HepG2 (cell line): ENCODE measurements around the gene CCDC14. TPM values are rescaled to one million over a fixed set of nuclear protein-coding genes. Genes with fewer than 3 reads are reported as not detected.

Source experiments
- ATAC-seq: fragments of 200-7000 bp; cut with Tn5 transposase; 3 replicates; pipeline ENCODE4 v1.9.1; 2020; ENCODE audit warnings: mild to moderate bottlenecking, moderate library complexity
- BruUV-seq: library from RNA; stranded (reverse); fragments of 400-500 nt; replicated peaks from 2 replicates; lab custom pipeline; 2021; lab: Mats Ljungman, UMichigan
- CTCF ChIA-PET: fragments of 300-600 bp; formaldehyde crosslinking; extraction: SDS; loops from one replicate; lab custom pipeline; 2021; ENCODE audit warnings: low total read pairs, inconsistent platforms, low intra/inter-chr PET ratio; lab: Yijun Ruan, JAX
- POLR2A ChIA-PET: fragments of 350-600 bp; sonication (Branson Sonifier 250); formaldehyde crosslinking; loops from one replicate; lab custom pipeline; 2020; ENCODE audit warnings: antibody characterized with exemption, inconsistent platforms; lab: Yijun Ruan, JAX
- DNase-seq: peaks from one replicate; pipeline ENCODE4 v3.0.0-alpha.2; 2015; ENCODE audit warnings: low spot score
- FAIRE-seq: peaks from 3 replicates; lab custom pipeline; 2011; peaks lifted over from hg19 to GRCh38; lab: Jason Lieb, UNC
- H2AFZ ChIP-seq: one replicate; pipeline ENCODE4 v1.6.1; 2011; ENCODE audit warnings: low read length, inconsistent platforms
- H3K27ac ChIP-seq: fragments of 300-600 bp; 3 replicates; pipeline ENCODE4 v1.8.0; 2011; ENCODE audit warnings: mixed run types, mild to moderate bottlenecking, mixed read lengths, low read length, inconsistent platforms; ENCODE audit not compliant: insufficient read depth; ENCODE audit errors: extremely low read length
- H3K27me3 ChIP-seq, 2 experiments: fragments of 200-600 bp in 1 of 2; 2 replicates in 1 of 2; 3 replicates in 1 of 2; pipeline versions ENCODE4 v1.6.0 to v1.8.0; 2011; ENCODE audit warnings: low read length in 2 of 2, mild to moderate bottlenecking in 2 of 2, moderate library complexity in 2 of 2, inconsistent platforms in 1 of 2; ENCODE audit not compliant: insufficient read depth in 2 of 2, control insufficient read depth in 1 of 2
- H3K36me3 ChIP-seq, 2 experiments: fragments of 200-600 bp in 1 of 2; replicated peaks in 1 of 2; 2 replicates in 1 of 2; 3 replicates in 1 of 2; pipeline versions ENCODE4 v1.5.1 to v1.8.0; 2011; ENCODE audit warnings: low read length in 2 of 2, inconsistent platforms in 1 of 2; ENCODE audit not compliant: insufficient read depth in 2 of 2, control insufficient read depth in 1 of 2
- H3K4me1 ChIP-seq: 2 replicates; pipeline ENCODE4 v1.5.1; 2012; ENCODE audit warnings: low read length, inconsistent platforms; ENCODE audit not compliant: insufficient read depth
- H3K4me2 ChIP-seq: 2 replicates; pipeline ENCODE4 v1.6.0; 2011; ENCODE audit warnings: low read depth, low read length, inconsistent platforms
- H3K4me3 ChIP-seq, 3 experiments: fragments of 200-600 bp in 1 of 3; sonication (generic), shearing (Covaris generic) in 1 of 3; replicated peaks in 1 of 3; 2 replicates each; pipeline ENCODE4 v1.5.1; 2011 to 2016; ENCODE audit warnings: low read length in 3 of 3, inconsistent platforms in 2 of 3, low read depth in 2 of 3, mild to moderate bottlenecking in 2 of 3, control low read depth in 1 of 3, mixed read lengths in 1 of 3; ENCODE audit not compliant: insufficient read depth in 1 of 3
- H3K79me2 ChIP-seq: one replicate; pipeline ENCODE4 v1.6.1; 2011; ENCODE audit warnings: low read length, inconsistent platforms; ENCODE audit not compliant: insufficient read depth
- H3K9ac ChIP-seq: 2 replicates; pipeline ENCODE4 v1.6.0; 2011; ENCODE audit warnings: mild to moderate bottlenecking, low read depth, low read length, inconsistent platforms; ENCODE audit not compliant: insufficient read depth
- H3K9me3 ChIP-seq: 2 replicates; pipeline ENCODE4 v1.5.1; 2012; ENCODE audit warnings: mild to moderate bottlenecking, low read length
- H4K20me1 ChIP-seq: 2 replicates; pipeline ENCODE4 v1.6.0; 2011; ENCODE audit warnings: inconsistent platforms, mild to moderate bottlenecking, low read length, moderate library complexity; ENCODE audit not compliant: insufficient read depth
- FOXK2 ChIP-seq: fragments of 450-650 bp; IDR thresholded peaks from 2 replicates; pipeline ENCODE4 v1.6.1; 2016
- GATAD1 ChIP-seq: IDR thresholded peaks from 2 replicates; pipeline ENCODE4 v1.6.1; 2016; ENCODE audit warnings: missing genetic modification reagents, missing compliant biosample characterization
- HDAC2 ChIP-seq: sonication (generic); formaldehyde crosslinking; IDR thresholded peaks from 2 replicates; pipeline ENCODE4 v1.4.0; 2020; ENCODE audit warnings: missing genetic modification reagents
- IKZF4 ChIP-seq: sonication (generic); formaldehyde crosslinking; IDR thresholded peaks from 2 replicates; pipeline ENCODE4 v1.5.1; 2020; ENCODE audit warnings: borderline replicate concordance, mild to moderate bottlenecking, low read depth, missing genetic modification reagents; ENCODE audit errors: not compliant biosample characterization
- WGBS: methylation state at CpG from one replicate; pipeline ENCODE4 v1.1.6; 2017; ENCODE audit warnings: low lambda C conversion rate; 5-methylcytosine and 5-hydroxymethylcytosine counted together
- in situ Hi-C: cut with HindIII; loops from 2 replicates; pipeline ENCODE4 v1.10.0; 2017; ENCODE audit warnings: low pct_unique_long_range_greater_than_20kb; ENCODE audit not compliant: extremely low pct_ligation_motif_present
- intact Hi-C: fragments of 100-400 bp; cut with micrococcal nuclease; formaldehyde crosslinking; loops from one replicate; pipeline ENCODE4 v1.10.0; 2022; ENCODE audit not compliant: unreplicated experiment
- polyA plus RNA-seq, 8 experiments: library from polyadenylated mRNA; depleted of rRNA in 3 of 8; stranded (reverse) in 7 of 8; unstranded in 1 of 8; fragments of >200 nt; fragmentation: Illumina TruSeq in 4 of 8; extraction: Trizol in 4 of 8; gene quantifications; 2 replicates each; pipeline versions ENCODE4 v1.2.1 to v1.2.3, GENCODE V29; 2011 to 2016; ENCODE audit warnings: low read depth in 4 of 8, missing spikeins in 1 of 8, mixed read lengths in 1 of 8; ENCODE audit not compliant: insufficient read depth in 1 of 8
- total RNA-seq, 5 experiments: library from RNA; depleted of rRNA; stranded (reverse); fragments of >200 nt; fragmentation: Illumina TruSeq; extraction: Trizol; gene quantifications; 2 replicates each; pipeline ENCODE4 v1.2.3, GENCODE V29; 2016; ENCODE audit warnings: low read depth in 1 of 5
- TF ChIP-seq, protein P1 (sequence below), 2 experiments: sonication (generic) in 1 of 2; formaldehyde crosslinking in 1 of 2; IDR thresholded peaks; 2 replicates each; pipeline versions ENCODE4 v1.4.0 to v1.6.1; 2016 to 2020; ENCODE audit warnings: borderline replicate concordance in 1 of 2, low read depth in 1 of 2, mild to moderate bottlenecking in 1 of 2, missing genetic modification reagents in 1 of 2
- TF ChIP-seq, protein P2 (sequence below): IDR thresholded peaks from 2 replicates; pipeline ENCODE4 v1.6.1; 2016; ENCODE audit warnings: mild to moderate bottlenecking, missing biosample characterization, missing genetic modification reagents
- TF ChIP-seq, protein P3 (sequence below): sonication (generic); formaldehyde crosslinking; IDR thresholded peaks from 2 replicates; pipeline ENCODE4 v1.4.0; 2020; ENCODE audit warnings: missing genetic modification reagents
- TF ChIP-seq, protein P4 (sequence below): sonication (generic); formaldehyde crosslinking; IDR thresholded peaks from 2 replicates; pipeline ENCODE4 v1.8.0; 2022; ENCODE audit warnings: missing genetic modification reagents, mild to moderate bottlenecking, borderline replicate concordance
- TF ChIP-seq, protein P5 (sequence below): sonication (generic); formaldehyde crosslinking; IDR thresholded peaks from 2 replicates; pipeline ENCODE4 v1.8.1; 2023; ENCODE audit warnings: mild to moderate bottlenecking, missing genetic modification reagents

Gene CCDC14
- total and polyA plus RNA-seq, 2 of the 13 experiments (the other 11 are each of a cell fraction or from before 2014, with no cell fraction given) = 48.7 to 49.0 TPM

DNA sequence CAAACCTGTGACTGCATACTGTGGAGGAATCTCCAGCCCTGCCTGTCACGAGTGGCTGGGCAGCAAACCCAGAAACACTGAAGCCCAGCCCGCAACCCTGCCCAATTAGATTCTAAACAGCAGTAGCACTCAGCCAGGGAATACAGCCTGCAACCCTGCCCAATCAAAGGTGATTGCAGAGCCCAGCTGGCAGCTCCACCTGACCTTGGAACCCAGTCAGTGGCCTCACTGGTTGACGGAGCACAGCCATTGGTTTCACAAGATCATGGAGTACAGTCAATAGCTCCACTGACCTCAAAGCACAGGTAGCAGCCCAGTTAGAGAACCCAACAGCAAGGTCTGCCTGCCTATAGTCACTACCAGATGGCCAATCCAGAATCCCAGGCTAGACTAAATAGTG, 41.7 kb downstream of the CCDC14 start (continued):
- TF ChIP-seq, protein P1, sequence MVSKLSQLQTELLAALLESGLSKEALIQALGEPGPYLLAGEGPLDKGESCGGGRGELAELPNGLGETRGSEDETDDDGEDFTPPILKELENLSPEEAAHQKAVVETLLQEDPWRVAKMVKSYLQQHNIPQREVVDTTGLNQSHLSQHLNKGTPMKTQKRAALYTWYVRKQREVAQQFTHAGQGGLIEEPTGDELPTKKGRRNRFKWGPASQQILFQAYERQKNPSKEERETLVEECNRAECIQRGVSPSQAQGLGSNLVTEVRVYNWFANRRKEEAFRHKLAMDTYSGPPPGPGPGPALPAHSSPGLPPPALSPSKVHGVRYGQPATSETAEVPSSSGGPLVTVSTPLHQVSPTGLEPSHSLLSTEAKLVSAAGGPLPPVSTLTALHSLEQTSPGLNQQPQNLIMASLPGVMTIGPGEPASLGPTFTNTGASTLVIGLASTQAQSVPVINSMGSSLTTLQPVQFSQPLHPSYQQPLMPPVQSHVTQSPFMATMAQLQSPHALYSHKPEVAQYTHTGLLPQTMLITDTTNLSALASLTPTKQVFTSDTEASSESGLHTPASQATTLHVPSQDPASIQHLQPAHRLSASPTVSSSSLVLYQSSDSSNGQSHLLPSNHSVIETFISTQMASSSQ (IDR thresholded peaks at IDR 0.05; ENCODE audit: low read depth) = no peak
- TF ChIP-seq, protein P1 (CRISPR knock-in tag; IDR thresholded peaks at IDR 0.05; ENCODE audit: borderline replicate concordance) = no peak
- TF ChIP-seq, all 625 proteins: peak for 0

DNA sequence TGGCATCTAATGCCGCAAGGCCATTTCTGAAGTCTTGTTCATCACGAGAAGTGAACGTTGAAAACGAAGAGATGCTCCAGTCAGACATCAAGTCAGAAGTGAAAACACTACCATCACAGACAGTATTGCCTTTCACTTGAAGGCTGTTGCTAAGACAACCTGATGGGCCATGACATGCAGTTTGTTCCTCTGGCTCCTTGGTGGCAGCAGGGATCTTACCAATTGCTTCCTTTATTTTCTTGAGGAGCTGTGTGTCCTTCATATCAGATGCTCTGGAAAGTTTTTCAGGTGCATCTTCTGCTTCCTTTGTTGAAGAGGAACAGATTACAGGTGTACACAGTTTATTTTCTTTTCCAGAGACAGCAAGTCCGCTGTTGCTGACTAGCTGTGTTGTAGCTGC, 46.2 kb downstream of the CCDC14 start:
- ATAC-seq (no peak), DNase-seq (no peak), FAIRE-seq (no peak)
- no peak overlapping the region for H2AFZ ChIP-seq
- no peak overlapping the region for H3K4me2 ChIP-seq
- in situ Hi-C loops = no loop called here
- no peak overlapping the region for H3K27ac ChIP-seq
- intact Hi-C loops = no loop called here
- no peaks in the 10 kb centered on the region for H3K79me2 ChIP-seq
- POLR2A ChIA-PET = no interaction called here
- BruUV-seq = no TSS peak
- H3K9ac ChIP-seq = no peak overlapping the region
- H3K27me3 ChIP-seq = no peaks in the 10 kb centered on the region
- CTCF ChIA-PET = no interaction called here
- no peaks in the 10 kb centered on the region for H3K9me3 ChIP-seq
- H3K36me3 ChIP-seq = peaks cover 2 to 10% of the 10 kb centered on the region in 2 experiments; a peak in 1 of 5 replicates
- H3K4me3 ChIP-seq = no peak overlapping the region
- 75% methylated on average over 5 of the region's 5 CpGs for WGBS
- H4K20me1 ChIP-seq = no peaks in the 10 kb centered on the region
- H3K4me1 ChIP-seq = no peaks in the 10 kb centered on the region
- no peak for TF ChIP-seq FOXK2
- TF ChIP-seq, protein P2, sequence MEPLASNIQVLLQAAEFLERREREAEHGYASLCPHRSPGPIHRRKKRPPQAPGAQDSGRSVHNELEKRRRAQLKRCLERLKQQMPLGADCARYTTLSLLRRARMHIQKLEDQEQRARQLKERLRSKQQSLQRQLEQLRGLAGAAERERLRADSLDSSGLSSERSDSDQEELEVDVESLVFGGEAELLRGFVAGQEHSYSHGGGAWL = no peak
- no peak for TF ChIP-seq GATAD1 (CRISPR knock-in tag)
- TF ChIP-seq, protein P3, sequence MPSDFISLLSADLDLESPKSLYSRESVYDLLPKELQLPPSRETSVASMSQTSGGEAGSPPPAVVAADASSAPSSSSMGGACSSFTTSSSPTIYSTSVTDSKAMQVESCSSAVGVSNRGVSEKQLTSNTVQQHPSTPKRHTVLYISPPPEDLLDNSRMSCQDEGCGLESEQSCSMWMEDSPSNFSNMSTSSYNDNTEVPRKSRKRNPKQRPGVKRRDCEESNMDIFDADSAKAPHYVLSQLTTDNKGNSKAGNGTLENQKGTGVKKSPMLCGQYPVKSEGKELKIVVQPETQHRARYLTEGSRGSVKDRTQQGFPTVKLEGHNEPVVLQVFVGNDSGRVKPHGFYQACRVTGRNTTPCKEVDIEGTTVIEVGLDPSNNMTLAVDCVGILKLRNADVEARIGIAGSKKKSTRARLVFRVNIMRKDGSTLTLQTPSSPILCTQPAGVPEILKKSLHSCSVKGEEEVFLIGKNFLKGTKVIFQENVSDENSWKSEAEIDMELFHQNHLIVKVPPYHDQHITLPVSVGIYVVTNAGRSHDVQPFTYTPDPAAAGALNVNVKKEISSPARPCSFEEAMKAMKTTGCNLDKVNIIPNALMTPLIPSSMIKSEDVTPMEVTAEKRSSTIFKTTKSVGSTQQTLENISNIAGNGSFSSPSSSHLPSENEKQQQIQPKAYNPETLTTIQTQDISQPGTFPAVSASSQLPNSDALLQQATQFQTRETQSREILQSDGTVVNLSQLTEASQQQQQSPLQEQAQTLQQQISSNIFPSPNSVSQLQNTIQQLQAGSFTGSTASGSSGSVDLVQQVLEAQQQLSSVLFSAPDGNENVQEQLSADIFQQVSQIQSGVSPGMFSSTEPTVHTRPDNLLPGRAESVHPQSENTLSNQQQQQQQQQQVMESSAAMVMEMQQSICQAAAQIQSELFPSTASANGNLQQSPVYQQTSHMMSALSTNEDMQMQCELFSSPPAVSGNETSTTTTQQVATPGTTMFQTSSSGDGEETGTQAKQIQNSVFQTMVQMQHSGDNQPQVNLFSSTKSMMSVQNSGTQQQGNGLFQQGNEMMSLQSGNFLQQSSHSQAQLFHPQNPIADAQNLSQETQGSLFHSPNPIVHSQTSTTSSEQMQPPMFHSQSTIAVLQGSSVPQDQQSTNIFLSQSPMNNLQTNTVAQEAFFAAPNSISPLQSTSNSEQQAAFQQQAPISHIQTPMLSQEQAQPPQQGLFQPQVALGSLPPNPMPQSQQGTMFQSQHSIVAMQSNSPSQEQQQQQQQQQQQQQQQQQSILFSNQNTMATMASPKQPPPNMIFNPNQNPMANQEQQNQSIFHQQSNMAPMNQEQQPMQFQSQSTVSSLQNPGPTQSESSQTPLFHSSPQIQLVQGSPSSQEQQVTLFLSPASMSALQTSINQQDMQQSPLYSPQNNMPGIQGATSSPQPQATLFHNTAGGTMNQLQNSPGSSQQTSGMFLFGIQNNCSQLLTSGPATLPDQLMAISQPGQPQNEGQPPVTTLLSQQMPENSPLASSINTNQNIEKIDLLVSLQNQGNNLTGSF (CRISPR knock-in tag) = no peak
- TF ChIP-seq, protein P4, sequence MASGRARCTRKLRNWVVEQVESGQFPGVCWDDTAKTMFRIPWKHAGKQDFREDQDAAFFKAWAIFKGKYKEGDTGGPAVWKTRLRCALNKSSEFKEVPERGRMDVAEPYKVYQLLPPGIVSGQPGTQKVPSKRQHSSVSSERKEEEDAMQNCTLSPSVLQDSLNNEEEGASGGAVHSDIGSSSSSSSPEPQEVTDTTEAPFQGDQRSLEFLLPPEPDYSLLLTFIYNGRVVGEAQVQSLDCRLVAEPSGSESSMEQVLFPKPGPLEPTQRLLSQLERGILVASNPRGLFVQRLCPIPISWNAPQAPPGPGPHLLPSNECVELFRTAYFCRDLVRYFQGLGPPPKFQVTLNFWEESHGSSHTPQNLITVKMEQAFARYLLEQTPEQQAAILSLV (CRISPR knock-in tag) = no peak
- TF ChIP-seq, protein P5, sequence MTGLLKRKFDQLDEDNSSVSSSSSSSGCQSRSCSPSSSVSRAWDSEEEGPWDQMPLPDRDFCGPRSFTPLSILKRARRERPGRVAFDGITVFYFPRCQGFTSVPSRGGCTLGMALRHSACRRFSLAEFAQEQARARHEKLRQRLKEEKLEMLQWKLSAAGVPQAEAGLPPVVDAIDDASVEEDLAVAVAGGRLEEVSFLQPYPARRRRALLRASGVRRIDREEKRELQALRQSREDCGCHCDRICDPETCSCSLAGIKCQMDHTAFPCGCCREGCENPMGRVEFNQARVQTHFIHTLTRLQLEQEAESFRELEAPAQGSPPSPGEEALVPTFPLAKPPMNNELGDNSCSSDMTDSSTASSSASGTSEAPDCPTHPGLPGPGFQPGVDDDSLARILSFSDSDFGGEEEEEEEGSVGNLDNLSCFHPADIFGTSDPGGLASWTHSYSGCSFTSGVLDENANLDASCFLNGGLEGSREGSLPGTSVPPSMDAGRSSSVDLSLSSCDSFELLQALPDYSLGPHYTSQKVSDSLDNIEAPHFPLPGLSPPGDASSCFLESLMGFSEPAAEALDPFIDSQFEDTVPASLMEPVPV (CRISPR knock-in tag) = no peak
- TF ChIP-seq IKZF4 (CRISPR knock-in tag) = no peak
- no peak for TF ChIP-seq HDAC2 (CRISPR knock-in tag)
